HG02610 (cell line): ENCODE results near the gene BCAN.
A peak's percentile ranks its signal among the peaks of the same experiment; 100 is the strongest.
"Not testable (repeated sequence)": the region's sequence is repeated elsewhere in the genome, so short reads cannot be mapped to it uniquely, and the experiment has no call there.

Experiments used
- ATAC-seq: cut with Tn5 transposase; IDR thresholded peaks from one replicate; pipeline ENCODE4 v1.9.1; 2021; ENCODE audit warnings: mild to moderate bottlenecking, moderate library complexity; ENCODE audit not compliant: unreplicated experiment

The BCAN gene

GRCh38 chr1:156641761-156642264, at the start of gene BCAN:
BCAN (plus strand) TSS chr1:156642117; CDS start chr1:156646055, 3,938 bp downstream.
- ATAC-seq = no peak

GRCh38 chr1:156592158-156592909, 49.6 kb upstream of the BCAN start:
- no peak for ATAC-seq

GRCh38 chr1:156592910-156593660, 48.8 kb upstream of the BCAN start:
- ATAC-seq = no peak

- no peak for ATAC-seq
Observed at GRCh38 chr1:156593661-156593989, 48.3 kb upstream of the BCAN start.

- ATAC-seq = no peak
Observed at GRCh38 chr1:156594190-156594589, 47.7 kb upstream of the BCAN start.

- ATAC-seq = no peak
Observed at GRCh38 chr1:156595016-156595415, 46.9 kb upstream of the BCAN start.

GRCh38 chr1:156596426-156596825, 45.5 kb upstream of the BCAN start:
- no peak for ATAC-seq

GRCh38 chr1:156598125-156598524, 43.8 kb upstream of the BCAN start:
- ATAC-seq = no peak

- ATAC-seq = no peak
Observed at GRCh38 chr1:156598731-156599432, 43.0 kb upstream of the BCAN start.

- ATAC-seq = no peak
Observed at GRCh38 chr1:156599811-156600210, 42.1 kb upstream of the BCAN start.

GRCh38 chr1:156600733-156601121, 41.2 kb upstream of the BCAN start:
- ATAC-seq = peak; percentile 7

GRCh38 chr1:156601122-156601830, 40.6 kb upstream of the BCAN start, which contains the start of gene GPATCH4:
GPATCH4 (minus strand) TSS chr1:156601479.
- peak; percentile 53 for ATAC-seq

GRCh38 chr1:156601892-156602291, 40.0 kb upstream of the BCAN start:
- ATAC-seq = no peak

- ATAC-seq = no peak
Observed at GRCh38 chr1:156602557-156602993, 39.3 kb upstream of the BCAN start.

- ATAC-seq = not testable (repeated sequence)
Observed at GRCh38 chr1:156607344-156607743, 34.6 kb upstream of the BCAN start.

GRCh38 chr1:156608036-156608674, 33.8 kb upstream of the BCAN start:
- ATAC-seq = peak; percentile 75

- peak; percentile 40 for ATAC-seq
Observed at GRCh38 chr1:156608981-156609380, 32.9 kb upstream of the BCAN start.

GRCh38 chr1:156610072-156610471, 31.8 kb upstream of the BCAN start:
- ATAC-seq = not testable (repeated sequence)

GRCh38 chr1:156612666-156613065, 29.3 kb upstream of the BCAN start:
- no peak for ATAC-seq

GRCh38 chr1:156615946-156616345, 26.0 kb upstream of the BCAN start:
- no peak for ATAC-seq
